GM21390 (cell line): ENCODE measurements around the gene NGEF.
"Not testable (repeated sequence)": the region's sequence is repeated elsewhere in the genome, so short reads cannot be mapped to it uniquely, and the experiment has no call there.

Experiments used
- ATAC-seq: cut with Tn5 transposase; IDR thresholded peaks from one replicate; pipeline ENCODE4 v1.9.1; 2021; ENCODE audit not compliant: unreplicated experiment

Gene NGEF

GRCh38 chr2:232930059-232930400 is 83.0 kb downstream of the NGEF start:
- no peak for ATAC-seq

- no peak for ATAC-seq
These were observed 83.6 kb downstream of the NGEF start for GRCh38 chr2:232929303-232930058.

DNA sequence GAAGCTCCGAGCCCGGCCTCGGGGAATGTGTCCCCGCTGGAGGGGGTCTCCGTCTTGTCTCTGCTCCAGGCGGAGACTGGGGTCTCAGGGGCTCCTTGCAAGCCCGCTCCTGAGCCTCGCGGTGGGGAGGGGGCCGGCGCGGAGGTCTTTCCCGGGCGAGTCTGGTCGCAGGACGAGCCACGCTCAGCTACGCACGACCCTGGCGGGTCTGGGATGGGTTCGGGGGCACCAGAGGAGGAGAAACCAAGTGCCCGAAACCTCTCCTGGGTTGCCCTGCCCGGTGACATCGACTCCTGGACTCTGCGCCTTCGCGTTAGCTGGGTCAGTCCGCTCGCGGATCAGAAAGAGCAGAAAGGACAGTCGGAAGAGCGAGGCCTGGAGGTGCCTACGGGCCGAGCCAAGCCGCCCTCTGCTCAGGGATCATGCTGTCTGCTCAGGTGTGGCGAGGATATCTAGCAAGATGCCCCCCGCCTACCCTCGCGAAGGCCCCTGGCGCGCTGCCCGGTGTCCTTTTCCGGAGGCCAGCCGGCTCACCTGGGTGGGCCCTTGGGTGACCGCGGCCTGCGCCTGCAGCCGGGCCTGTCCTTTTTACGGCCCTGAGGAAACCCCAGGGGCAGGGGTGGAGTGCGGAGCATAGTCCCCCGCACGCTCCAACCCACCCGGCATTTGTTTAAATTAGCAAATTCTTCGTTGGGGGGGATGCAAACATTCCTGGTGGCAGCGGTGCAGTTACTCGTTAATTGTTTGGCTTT is 84.3 kb downstream of the NGEF start:
- ATAC-seq = no peak

DNA sequence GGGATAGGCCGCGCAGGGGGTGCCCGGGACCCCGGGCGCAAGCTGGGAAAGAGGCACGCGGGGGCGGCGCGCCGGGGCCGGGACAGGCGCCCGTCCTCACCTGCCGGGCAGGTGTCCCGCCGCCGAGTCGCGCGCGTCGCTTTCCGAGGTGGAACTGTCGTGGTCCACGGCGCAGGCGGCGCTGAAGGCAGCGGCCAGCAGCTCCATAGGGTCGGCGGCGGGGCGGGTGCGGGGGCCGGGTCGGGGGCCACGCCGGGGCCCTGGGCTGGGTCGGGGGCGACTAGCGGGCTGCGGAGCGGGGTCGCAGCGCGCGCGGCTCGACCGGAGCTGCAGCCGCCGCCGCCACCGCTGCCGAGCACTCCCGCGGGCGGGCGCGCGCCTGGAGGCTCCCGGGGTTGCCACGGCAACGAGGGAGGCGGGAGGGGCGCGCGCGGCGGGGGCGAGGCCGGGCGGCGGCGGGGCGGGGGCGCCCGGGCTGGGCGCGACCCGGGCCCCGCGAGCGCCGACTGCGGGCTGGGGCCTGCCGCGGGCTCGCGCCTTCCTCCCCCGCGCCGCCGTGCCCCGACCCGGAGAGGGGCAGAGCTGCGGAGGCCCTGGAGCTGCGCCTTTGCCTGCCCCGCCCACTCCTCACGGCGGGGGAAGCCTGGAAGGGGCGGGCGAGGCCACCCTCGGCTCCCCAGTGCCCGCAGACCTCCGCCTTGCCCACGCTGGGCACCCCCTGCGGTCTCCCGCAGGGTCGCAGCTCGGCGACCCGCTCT is 85.1 kb downstream of the NGEF start:
- no peak for ATAC-seq

DNA sequence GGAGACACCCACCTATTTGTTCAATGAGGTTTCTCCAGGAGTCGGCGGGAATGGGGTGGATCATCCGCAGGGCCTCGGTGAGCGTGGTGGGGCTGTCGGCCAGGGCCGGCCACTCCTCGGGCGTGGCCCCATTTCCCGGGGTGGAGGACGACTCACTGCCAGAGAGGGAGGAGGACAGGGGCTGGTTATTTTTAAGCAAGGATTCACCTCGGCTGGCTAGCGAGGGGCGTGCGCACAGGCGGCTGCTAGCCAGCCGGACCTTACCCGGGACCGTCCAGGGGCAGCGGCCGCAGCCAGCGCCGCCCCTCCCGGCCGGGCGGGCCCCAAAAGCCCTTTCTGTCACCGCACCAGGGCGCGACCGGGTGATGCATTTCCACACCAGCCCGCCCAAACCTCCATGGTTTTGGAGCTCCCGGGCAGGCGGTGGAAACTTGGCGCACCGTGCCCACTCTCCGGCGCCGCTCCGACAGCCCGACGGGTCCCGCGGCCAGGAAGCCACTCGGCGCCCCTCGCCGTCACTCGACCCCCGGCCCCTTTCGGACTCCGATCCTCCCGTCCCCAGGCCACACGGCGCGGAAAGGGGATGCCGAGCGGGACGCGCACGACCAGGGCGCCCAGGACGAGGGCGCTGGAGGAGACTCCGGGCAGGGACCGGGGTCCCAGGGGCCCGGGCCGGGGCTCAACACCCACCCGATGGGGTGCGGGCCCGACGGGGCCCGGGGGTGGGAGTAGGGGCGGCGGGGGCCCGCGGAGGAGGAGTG is 85.8 kb downstream of the NGEF start:
- ATAC-seq = no peak

- ATAC-seq = no peak
These were observed 86.6 kb downstream of the NGEF start for GRCh38 chr2:232926431-232926939.

- ATAC-seq = no peak
These were observed 87.3 kb downstream of the NGEF start for GRCh38 chr2:232925821-232926156.

DNA sequence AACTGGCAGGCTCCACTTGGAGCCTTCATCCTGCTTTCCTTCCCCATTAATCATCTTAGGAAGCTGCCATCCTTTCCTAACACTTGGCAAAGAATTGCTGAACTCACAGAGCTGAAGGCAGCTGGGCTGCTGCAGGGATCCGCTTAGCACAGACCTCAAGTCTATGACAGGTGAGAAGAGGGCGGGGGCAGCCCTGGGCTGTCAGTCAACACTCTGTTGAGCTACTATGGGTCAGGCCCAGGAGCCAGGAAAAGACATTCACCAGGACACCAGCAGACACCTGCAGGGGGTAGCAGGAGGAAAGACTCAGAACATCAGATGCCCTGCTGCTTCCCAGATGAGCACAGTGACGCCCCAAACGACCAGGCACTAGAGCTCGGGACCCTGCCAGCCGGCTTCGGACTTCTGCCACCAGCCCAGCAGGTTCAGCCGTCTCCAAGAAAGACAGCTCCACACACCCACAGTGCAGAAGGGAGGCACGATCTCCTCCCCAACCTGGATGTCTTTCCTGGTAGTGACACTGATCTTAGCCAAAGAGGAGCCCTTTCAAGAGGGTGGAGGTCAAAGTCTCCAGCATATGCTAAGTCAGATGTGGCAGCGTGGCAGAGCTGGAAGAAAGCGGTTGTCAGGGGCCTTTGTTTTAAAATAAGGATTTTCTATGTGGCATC is 87.8 kb downstream of the NGEF start:
- no peak for ATAC-seq

- no peak for ATAC-seq
These were observed 88.6 kb downstream of the NGEF start for GRCh38 chr2:232924433-232924832.

GRCh38 chr2:232920760-232921159 is 92.3 kb downstream of the NGEF start:
- ATAC-seq = no peak

DNA sequence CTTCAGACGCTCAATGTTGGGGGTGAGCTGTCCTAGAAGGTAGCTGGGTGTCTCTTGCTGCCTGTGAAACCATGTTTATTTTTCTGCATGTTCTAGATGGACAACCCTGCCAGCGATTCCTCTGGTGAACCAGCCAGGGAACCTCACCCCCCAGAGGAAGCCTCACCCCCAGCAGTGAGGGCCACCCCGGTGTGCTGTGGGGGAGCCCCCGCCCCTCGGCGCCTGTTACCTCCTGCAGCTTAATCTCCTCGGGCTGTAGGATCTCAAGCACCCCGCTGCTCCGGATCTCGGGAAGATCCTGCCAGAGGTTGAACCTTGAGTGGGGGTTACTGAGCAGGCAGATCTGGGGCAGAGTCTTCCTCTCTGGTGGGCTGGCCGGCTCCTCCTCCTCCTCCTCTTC is 93.0 kb downstream of the NGEF start:
- ATAC-seq = no peak

GRCh38 chr2:232919141-232919540 is 93.9 kb downstream of the NGEF start:
- ATAC-seq = no peak

- ATAC-seq = no peak
These were observed 99.2 kb downstream of the NGEF start for GRCh38 chr2:232913903-232914302.

DNA sequence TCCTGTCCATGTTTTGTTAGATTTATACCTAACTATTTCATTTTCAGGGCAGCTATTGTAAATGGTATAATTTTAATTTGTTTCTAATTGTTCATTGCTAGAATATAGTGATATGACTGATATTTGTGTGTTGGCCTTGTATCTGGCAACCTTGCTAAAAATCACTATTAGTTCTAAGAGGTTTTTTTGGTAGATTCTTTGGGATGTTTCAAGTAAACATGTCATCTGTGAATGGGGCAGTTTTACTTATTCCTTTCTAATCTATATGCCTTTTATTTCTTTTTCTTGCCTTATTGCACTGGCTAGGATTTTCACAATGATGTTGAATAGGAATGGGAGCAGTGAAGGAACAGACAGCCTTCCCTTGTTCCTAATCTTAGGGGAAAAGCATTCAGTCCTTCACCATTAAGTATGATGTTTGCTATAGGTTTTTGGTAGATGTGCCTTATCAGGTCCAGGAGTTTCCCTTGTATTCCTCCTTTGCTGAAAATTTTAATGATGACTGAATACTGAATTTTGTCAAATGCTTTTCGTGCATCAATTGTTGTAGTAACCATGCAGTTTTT is 101.3 kb downstream of the NGEF start:
- ATAC-seq = no peak

GRCh38 chr2:232910376-232910775 is 102.7 kb downstream of the NGEF start:
- no peak for ATAC-seq

DNA sequence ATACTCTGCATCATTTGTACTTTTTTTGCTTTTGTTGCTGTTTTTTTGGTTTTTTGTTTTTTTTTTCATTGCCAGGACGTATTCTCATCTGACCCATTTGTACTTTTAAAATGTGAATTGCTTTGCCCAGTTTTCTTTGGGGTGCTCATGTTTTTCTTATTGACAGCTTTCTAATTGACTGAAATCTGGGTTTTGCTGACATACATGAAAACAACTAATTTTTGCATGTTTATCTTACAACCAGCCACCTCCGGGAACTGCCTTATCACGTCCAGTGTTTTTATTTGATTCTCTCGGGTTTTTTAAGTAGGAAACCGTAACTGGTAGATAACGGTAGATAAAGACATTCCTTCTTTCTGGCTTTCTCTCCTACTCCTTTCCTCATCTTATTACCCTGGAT is 104.4 kb downstream of the NGEF start:
- ATAC-seq = no peak

DNA sequence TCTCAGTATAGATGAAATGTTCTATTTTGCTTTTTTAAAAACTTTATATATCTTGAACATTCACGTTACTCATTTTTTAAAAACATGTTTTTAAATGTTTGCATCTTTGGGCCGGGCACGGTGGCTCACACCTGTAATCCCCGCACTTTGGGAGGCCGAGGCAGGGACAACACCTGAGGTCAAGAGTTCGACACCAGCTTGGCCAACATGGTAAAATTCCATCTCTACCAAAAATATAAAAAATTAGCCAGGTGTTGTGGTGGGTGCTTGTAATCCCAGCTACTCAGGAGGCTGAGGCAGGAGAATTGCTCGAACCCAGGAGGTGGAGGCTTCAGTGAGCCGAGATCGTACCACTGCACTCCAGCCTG is 105.4 kb downstream of the NGEF start:
- ATAC-seq = not testable (repeated sequence)

DNA sequence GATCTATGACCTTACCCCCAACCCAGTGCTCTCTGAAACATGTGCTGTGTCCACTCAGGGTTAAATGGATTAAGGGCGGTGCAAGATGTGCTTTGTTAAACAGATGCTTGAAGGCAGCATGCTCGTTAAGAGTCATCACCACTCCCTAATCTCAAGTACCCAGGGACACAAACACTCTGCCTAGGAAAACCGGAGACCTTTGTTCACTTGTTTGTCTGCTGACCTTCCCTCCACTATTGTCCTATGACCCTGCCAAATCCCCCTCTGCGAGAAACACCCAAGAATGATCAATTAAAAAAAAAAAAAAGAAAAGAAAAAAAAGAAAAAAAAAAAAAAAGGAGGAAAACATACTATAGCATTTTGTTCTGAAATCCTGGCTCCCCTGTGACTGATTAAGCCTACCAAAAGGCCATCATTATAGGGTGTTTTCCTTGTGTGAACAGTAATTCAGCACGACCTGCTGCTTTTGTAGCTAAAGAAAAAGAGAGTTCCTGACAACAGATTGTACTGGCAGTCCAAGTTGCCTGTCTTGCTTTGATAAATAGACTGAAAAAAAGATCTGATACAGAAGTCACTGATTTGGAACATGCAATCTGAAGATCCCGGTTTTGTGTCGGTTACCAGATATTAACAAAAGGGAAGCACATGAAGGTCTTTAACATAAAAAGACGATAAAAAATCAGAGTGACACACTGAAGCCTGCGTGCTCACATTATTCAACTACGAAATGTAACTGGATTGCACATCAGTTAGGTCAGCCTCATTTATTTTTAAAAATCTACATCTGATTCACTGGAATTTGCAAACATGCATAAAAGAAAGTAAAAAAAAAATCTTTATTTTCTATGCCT is 106.0 kb downstream of the NGEF start:
- not testable (repeated sequence) for ATAC-seq

DNA sequence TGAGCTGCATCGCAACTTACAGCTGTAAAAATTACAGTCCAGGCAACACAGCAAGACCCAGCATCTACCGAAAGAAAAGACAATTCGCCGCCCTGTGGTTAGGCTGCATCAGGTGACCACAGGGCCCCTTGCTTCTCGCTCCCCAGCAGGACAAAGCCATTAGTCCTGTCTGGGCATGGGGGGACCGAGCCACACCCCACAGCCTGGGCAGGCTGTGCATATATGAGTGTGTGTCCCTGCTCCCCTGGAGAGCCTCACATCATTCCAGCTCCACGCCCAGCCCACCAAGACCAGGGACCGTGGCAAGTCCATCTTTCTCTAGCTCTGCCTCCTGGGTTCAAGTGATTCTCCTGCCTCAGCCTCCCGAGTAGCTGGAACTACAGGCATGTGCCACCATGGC is 109.1 kb downstream of the NGEF start:
- no peak for ATAC-seq
